HepG2 (cell line): ENCODE results near the gene HAGH. TPM values are rescaled to one million over a fixed set of nuclear protein-coding genes. Genes with fewer than 3 reads are reported as not detected.

Experiments used
- ARID4A ChIP-seq: sonication (generic); formaldehyde crosslinking; IDR thresholded peaks from 2 replicates; pipeline ENCODE4 v1.5.0; 2020; ENCODE audit warnings: mild to moderate bottlenecking, missing genetic modification reagents, borderline replicate concordance
- CREB3 ChIP-seq: sonication (generic); formaldehyde crosslinking; IDR thresholded peaks from 2 replicates; pipeline ENCODE4 v1.5.0; 2020; ENCODE audit warnings: missing genetic modification reagents
- DNMT1 ChIP-seq: sonication (generic); formaldehyde crosslinking; IDR thresholded peaks from 2 replicates; pipeline ENCODE4 v1.5.1; 2020; ENCODE audit warnings: mild to moderate bottlenecking, missing genetic modification reagents
- GABPB1 ChIP-seq: IDR thresholded peaks from 2 replicates; pipeline ENCODE4 v1.6.1; 2016; ENCODE audit warnings: mild to moderate bottlenecking, missing genetic modification reagents, moderate library complexity, missing compliant biosample characterization
- NAIF1 ChIP-seq: sonication (generic); formaldehyde crosslinking; IDR thresholded peaks from 2 replicates; pipeline ENCODE4 v1.5.0; 2020; ENCODE audit warnings: mild to moderate bottlenecking, missing genetic modification reagents, borderline replicate concordance
- PHF8 ChIP-seq: sonication (generic); formaldehyde crosslinking; IDR thresholded peaks from 2 replicates; pipeline ENCODE4 v1.5.0; 2020; ENCODE audit warnings: missing genetic modification reagents
- POLR2G ChIP-seq: fragments of 200-400 bp; formaldehyde crosslinking; IDR thresholded peaks from 2 replicates; pipeline ENCODE4 v1.6.1; 2018; ENCODE audit warnings: mild to moderate bottlenecking, low read depth, low read length, moderate library complexity
- SOX5 ChIP-seq: IDR thresholded peaks from 2 replicates; pipeline ENCODE4 v1.6.1; 2016; ENCODE audit warnings: borderline replicate concordance
- TCF12 ChIP-seq, 2 experiments: fragments of 450-650 bp in 1 of 2; sonication (generic) in 1 of 2; formaldehyde crosslinking in 1 of 2; IDR thresholded peaks; 2 replicates each; pipeline versions ENCODE4 v1.6.1 to v1.8.0; 2017 to 2022; ENCODE audit warnings: antibody characterized with exemption in 1 of 2, mild to moderate bottlenecking in 1 of 2, missing genetic modification reagents in 1 of 2, moderate library complexity in 1 of 2
- TRAFD1 ChIP-seq: sonication (generic); formaldehyde crosslinking; IDR thresholded peaks from 2 replicates; pipeline ENCODE4 v1.5.1; 2020; ENCODE audit warnings: missing genetic modification reagents, mild to moderate bottlenecking, borderline replicate concordance
- ZBTB33 ChIP-seq: sonication (generic); formaldehyde crosslinking; IDR thresholded peaks from 2 replicates; pipeline ENCODE4 v1.4.0; 2020; ENCODE audit warnings: missing genetic modification reagents
- ZBTB34 ChIP-seq: sonication (generic); formaldehyde crosslinking; IDR thresholded peaks from 2 replicates; pipeline ENCODE4 v1.8.0; 2022; ENCODE audit warnings: mild to moderate bottlenecking, missing genetic modification reagents
- ZIK1 ChIP-seq: sonication (generic); formaldehyde crosslinking; IDR thresholded peaks from 2 replicates; pipeline ENCODE4 v1.5.0; 2020; ENCODE audit warnings: mild to moderate bottlenecking, low read depth, missing genetic modification reagents, borderline replicate concordance
- ZNF512B ChIP-seq: sonication (generic); formaldehyde crosslinking; IDR thresholded peaks from 2 replicates; pipeline ENCODE4 v1.5.1; 2020; ENCODE audit warnings: missing genetic modification reagents, mild to moderate bottlenecking, borderline replicate concordance
- ZNF768 ChIP-seq: sonication (generic); formaldehyde crosslinking; IDR thresholded peaks from 2 replicates; pipeline ENCODE4 v1.4.0; 2020; ENCODE audit warnings: missing genetic modification reagents
- polyA plus RNA-seq, 8 experiments: library from polyadenylated mRNA; depleted of rRNA in 3 of 8; stranded (reverse) in 7 of 8; unstranded in 1 of 8; fragments of >200 nt; fragmentation: Illumina TruSeq in 4 of 8; extraction: Trizol in 4 of 8; gene quantifications; 2 replicates each; pipeline versions ENCODE4 v1.2.1 to v1.2.3, GENCODE V29; 2011 to 2016; ENCODE audit warnings: low read depth in 4 of 8, missing spikeins in 1 of 8, mixed read lengths in 1 of 8; ENCODE audit not compliant: insufficient read depth in 1 of 8
- total RNA-seq, 5 experiments: library from RNA; depleted of rRNA; stranded (reverse); fragments of >200 nt; fragmentation: Illumina TruSeq; extraction: Trizol; gene quantifications; 2 replicates each; pipeline ENCODE4 v1.2.3, GENCODE V29; 2016; ENCODE audit warnings: low read depth in 1 of 5

HAGH gene
- total and polyA plus RNA-seq, 2 of the 13 experiments (the other 11 are each of a cell fraction or from before 2014, with no cell fraction given): 70.4 to 95.4 TPM

GRCh38 chr16:1825381-1825863, 1.2 kb downstream of the HAGH start (continued):
- TF ChIP-seq ARID4A: peak; percentile 76; the same call in 1 of the 2 replicates
- TF ChIP-seq NAIF1 (CRISPR knock-in tag): no peak
- TF ChIP-seq TRAFD1 (CRISPR knock-in tag): no peak
- TF ChIP-seq GABPB1 (CRISPR knock-in tag): no peak
- no peak for TF ChIP-seq DNMT1
- TF ChIP-seq TCF12 (IDR thresholded peaks at IDR 0.05): no peak
- TF ChIP-seq TCF12 (CRISPR knock-in tag; IDR thresholded peaks at IDR 0.05): no peak
- no peak for TF ChIP-seq POLR2G
- peak; percentile 35 for TF ChIP-seq ZBTB34 (CRISPR knock-in tag)
- TF ChIP-seq PHF8 (CRISPR knock-in tag): no peak
- peak; percentile 12; the same call in 1 of the 2 replicates for TF ChIP-seq SOX5 (CRISPR knock-in tag)
- TF ChIP-seq CREB3 (CRISPR knock-in tag): no peak
- no peak for TF ChIP-seq ZNF512B
- TF ChIP-seq ZBTB33 (CRISPR knock-in tag): no peak
- no peak; the same call in 1 of the 2 replicates for TF ChIP-seq ZIK1 (CRISPR knock-in tag)
- no peak for TF ChIP-seq ZNF768
